Neutrophil (primary cell): ENCODE measurements around the gene KIF1B.

Experiments used
- H3K27ac ChIP-seq: fragments of 200-600 bp; sonication (generic); 2 replicates; pipeline ENCODE4 v1.5.1; 2016; ENCODE audit warnings: mild to moderate bottlenecking, moderate library complexity
- H3K27me3 ChIP-seq: fragments of 200-600 bp; sonication (generic); 2 replicates; pipeline ENCODE4 v1.6.0; 2016; ENCODE audit warnings: mild to moderate bottlenecking
- H3K36me3 ChIP-seq: fragments of 200-600 bp; sonication (generic); 2 replicates; pipeline ENCODE4 v1.5.1; 2017
- H3K4me1 ChIP-seq, 2 experiments: fragments of 200-600 bp in 1 of 2; sonication (generic) in 1 of 2; 1 replicate in 1 of 2; 2 replicates in 1 of 2; pipeline versions ENCODE4 v1.5.1 to v1.6.1; 2013 to 2016; ENCODE audit warnings: low read depth in 1 of 2, low read length in 1 of 2, mild to moderate bottlenecking in 1 of 2, moderate library complexity in 1 of 2; ENCODE audit not compliant: control insufficient read depth in 1 of 2, insufficient read depth in 1 of 2
- H3K4me3 ChIP-seq, 2 experiments: fragments of 200-600 bp in 1 of 2; sonication (generic) in 1 of 2; 1 replicate in 1 of 2; 2 replicates in 1 of 2; pipeline ENCODE4 v1.5.1; 2013 to 2016; ENCODE audit warnings: low read depth in 1 of 2, low read length in 1 of 2, mild to moderate bottlenecking in 1 of 2, moderate library complexity in 1 of 2
- H3K9me3 ChIP-seq: fragments of 200-600 bp; sonication (generic); 2 replicates; pipeline ENCODE4 v1.5.1; 2016
- CTCF ChIP-seq: fragments of 200-600 bp; sonication (generic); IDR thresholded peaks from 2 replicates; pipeline ENCODE4 v1.5.1; 2016; ENCODE audit warnings: antibody characterized with exemption

Gene KIF1B

GRCh38 chr1:10278880-10279279, 68.5 kb downstream of the KIF1B start:
- TF ChIP-seq CTCF: no peak
- Histone ChIP-seq H3K36me3 (peaks cover 87% of the 10 kb centered on the region), H3K4me1 (no peaks in the 10 kb centered on the region)

GRCh38 chr1:10280439-10281350, 70.3 kb downstream of the KIF1B start:
- Histone ChIP-seq H3K9me3 (no peaks in the 10 kb centered on the region), H3K27ac (no peak overlapping the region), H3K27me3 (no peaks in the 10 kb centered on the region), H3K4me1 (no peaks in the 10 kb centered on the region), H3K36me3 (peaks cover 94% of the 10 kb centered on the region), H3K4me3 (no peak overlapping the region)
- no peak for TF ChIP-seq CTCF

More at GRCh38 chr1:10278880-10279279, 68.5 kb downstream of the KIF1B start:
- no peaks in the 10 kb centered on the region for H3K27me3 ChIP-seq
- H3K27ac ChIP-seq: no peak overlapping the region
- H3K9me3 ChIP-seq: no peaks in the 10 kb centered on the region
- no peak overlapping the region for H3K4me3 ChIP-seq

- no peak overlapping the region for H3K4me3 ChIP-seq
- no peaks in the 10 kb centered on the region for H3K4me1 ChIP-seq
- H3K27ac ChIP-seq: no peak overlapping the region
- no peak for TF ChIP-seq CTCF
- H3K36me3 ChIP-seq: peaks cover 94% of the 10 kb centered on the region
- no peaks in the 10 kb centered on the region for H3K27me3 ChIP-seq
- no peaks in the 10 kb centered on the region for H3K9me3 ChIP-seq
Observed at GRCh38 chr1:10283318-10283984, 73.1 kb downstream of the KIF1B start.

GRCh38 chr1:10286244-10286643, 75.9 kb downstream of the KIF1B start:
- Histone ChIP-seq H3K27ac (no peak overlapping the region), H3K9me3 (no peaks in the 10 kb centered on the region), H3K4me1 (no peaks in the 10 kb centered on the region), H3K36me3 (peaks cover 98% of the 10 kb centered on the region), H3K27me3 (no peaks in the 10 kb centered on the region), H3K4me3 (no peak overlapping the region)
- TF ChIP-seq CTCF: no peak

GRCh38 chr1:10287023-10287645, 76.8 kb downstream of the KIF1B start:
- H3K36me3 ChIP-seq: peaks cover 98% of the 10 kb centered on the region
- H3K9me3 ChIP-seq: no peaks in the 10 kb centered on the region
- no peak overlapping the region for H3K27ac ChIP-seq
- H3K27me3 ChIP-seq: no peaks in the 10 kb centered on the region
- H3K4me1 ChIP-seq: no peaks in the 10 kb centered on the region
- TF ChIP-seq CTCF: no peak
- no peak overlapping the region for H3K4me3 ChIP-seq
